Tongue (tissue), 2 donors: ENCODE results near the gene HDAC1. TPM values are rescaled to one million over a fixed set of nuclear protein-coding genes. Genes with fewer than 3 reads are reported as not detected.

Experiments
- DNase-seq: peaks from one replicate; pipeline ENCODE4 v3.0.0-alpha.2; 2015
- total RNA-seq: library from RNA; depleted of rRNA; stranded (reverse); fragments of >200 nt; gene quantifications from one replicate; pipeline ENCODE4 v1.2.3, GENCODE V29; 2014

HDAC1 gene
- total RNA-seq, 1 donor from 2014 or later: 58.3 TPM

- DNase-seq: no peak
Measured at GRCh38 chr1:32330558-32331151, 38.8 kb downstream of the HDAC1 start.

DNA sequence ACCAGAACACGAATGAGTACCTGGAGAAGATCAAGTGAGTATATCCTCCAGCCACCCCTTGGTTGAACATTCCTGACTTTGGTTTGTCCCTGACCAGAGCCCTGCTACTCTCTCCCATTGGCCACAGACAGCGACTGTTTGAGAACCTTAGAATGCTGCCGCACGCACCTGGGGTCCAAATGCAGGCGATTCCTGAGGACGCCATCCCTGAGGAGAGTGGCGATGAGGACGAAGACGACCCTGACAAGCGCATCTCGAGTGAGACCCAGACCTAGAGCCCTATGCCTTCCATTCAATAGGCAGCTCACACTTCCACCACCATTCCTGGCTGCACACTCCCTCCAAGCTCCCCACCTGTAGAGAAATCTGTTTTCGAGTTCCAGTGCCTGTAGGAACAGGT lies 39.7 kb downstream of the HDAC1 start:
- DNase-seq: no peak

DNA sequence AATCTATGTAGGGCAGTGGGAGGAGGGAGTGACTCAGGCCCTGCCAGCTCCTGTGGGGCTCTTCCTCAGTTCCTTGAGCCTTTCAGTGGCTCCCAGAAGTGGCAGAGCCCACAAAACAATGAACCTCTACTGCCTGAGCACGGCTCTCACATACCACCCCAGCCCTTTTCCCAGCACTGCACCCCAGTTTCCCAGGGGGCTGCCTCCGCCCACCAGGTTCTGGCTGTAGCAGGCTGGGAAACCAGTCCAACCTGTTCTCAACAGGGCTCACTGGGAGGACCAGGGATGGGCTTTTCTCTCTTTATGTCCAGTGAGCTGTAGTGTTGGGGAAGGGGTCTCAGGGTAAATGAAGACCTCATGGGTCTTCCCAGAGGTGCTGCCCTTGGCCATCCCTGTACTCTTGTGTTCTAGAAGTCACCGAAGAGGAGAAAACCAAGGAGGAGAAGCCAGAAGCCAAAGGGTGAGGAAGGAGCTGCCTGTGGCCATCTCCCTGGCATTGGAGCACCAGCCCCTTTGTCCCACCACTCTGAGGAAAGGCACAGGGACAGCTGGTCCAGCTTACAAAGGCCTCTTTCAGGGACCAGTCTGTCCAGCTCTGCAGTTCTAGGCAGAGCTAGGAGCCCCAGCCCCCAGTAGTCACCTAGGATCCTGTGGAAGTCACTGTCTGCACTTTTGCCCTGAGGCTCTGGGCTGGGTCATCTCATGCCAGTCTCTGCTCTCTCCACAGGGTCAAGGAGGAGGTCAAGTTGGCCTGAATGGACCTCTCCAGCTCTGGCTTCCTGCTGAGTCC lies 40.6 kb downstream of the HDAC1 start:
- no peak for DNase-seq

DNA sequence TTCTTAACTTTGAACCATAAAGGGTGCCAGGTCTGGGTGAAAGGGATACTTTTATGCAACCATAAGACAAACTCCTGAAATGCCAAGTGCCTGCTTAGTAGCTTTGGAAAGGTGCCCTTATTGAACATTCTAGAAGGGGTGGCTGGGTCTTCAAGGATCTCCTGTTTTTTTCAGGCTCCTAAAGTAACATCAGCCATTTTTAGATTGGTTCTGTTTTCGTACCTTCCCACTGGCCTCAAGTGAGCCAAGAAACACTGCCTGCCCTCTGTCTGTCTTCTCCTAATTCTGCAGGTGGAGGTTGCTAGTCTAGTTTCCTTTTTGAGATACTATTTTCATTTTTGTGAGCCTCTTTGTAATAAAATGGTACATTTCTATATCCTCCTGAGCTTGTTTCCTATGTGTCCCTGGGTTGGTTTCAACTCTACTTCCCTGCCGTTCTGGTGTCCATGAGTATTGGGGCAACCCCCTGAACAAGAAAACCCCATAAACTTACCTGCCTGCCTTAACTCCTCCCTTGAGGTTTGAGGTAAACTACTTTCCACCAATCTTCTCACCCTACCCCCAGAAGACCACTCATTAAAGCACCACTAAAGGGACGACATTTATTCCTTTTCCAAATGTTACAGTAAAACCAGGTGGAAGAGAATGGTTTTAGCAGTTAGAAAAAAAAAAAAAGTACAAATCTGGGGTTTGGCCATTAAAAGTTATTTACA lies 41.5 kb downstream of the HDAC1 start:
- no peak for DNase-seq

- no peak for DNase-seq
Measured at GRCh38 chr1:32334274-32334861, 42.5 kb downstream of the HDAC1 start.

GRCh38 chr1:32334864-32335534 lies 43.1 kb downstream of the HDAC1 start:
- peak; percentile 72 for DNase-seq

DNA sequence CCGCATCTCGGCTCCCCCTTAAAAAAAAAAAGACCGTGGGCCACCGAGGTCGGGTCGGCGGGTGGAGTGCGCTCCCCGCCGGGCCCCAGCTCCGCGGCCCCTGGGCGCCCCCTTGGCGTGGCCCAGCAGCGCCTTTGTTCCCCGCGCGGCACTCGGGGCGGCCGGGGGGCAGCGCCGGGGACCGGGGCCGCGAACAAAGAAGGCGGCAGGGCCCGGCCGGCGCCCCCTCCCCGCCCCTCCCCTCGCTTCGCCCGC lies 43.6 kb downstream of the HDAC1 start:
- no peak for DNase-seq

GRCh38 chr1:32335790-32336590 lies 44.1 kb downstream of the HDAC1 start, which contains the start of gene MARCKSL1:
Gene MARCKSL1, minus strand, starts transcription at chr1:32336233. Its CDS starts 200 bp downstream, at chr1:32336033.
- peak; percentile 93 for DNase-seq

DNA sequence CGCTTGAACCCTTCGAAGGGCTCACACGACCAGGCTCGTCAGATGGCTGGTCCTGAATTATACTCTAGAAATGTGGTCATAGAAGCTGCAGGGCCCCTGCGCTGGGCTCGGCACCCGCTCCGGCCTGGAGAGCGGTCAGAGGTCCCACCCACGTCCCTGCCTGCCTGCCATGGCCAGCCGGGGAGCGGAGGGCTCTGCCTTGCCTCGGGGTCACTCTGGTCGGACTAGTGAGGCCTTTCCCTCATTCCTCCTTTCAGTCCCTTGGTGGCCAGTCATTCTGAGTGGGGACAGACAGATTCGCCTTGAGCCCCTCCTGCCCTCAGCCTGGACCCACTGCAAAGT lies 44.7 kb downstream of the HDAC1 start:
- DNase-seq: no peak

DNA sequence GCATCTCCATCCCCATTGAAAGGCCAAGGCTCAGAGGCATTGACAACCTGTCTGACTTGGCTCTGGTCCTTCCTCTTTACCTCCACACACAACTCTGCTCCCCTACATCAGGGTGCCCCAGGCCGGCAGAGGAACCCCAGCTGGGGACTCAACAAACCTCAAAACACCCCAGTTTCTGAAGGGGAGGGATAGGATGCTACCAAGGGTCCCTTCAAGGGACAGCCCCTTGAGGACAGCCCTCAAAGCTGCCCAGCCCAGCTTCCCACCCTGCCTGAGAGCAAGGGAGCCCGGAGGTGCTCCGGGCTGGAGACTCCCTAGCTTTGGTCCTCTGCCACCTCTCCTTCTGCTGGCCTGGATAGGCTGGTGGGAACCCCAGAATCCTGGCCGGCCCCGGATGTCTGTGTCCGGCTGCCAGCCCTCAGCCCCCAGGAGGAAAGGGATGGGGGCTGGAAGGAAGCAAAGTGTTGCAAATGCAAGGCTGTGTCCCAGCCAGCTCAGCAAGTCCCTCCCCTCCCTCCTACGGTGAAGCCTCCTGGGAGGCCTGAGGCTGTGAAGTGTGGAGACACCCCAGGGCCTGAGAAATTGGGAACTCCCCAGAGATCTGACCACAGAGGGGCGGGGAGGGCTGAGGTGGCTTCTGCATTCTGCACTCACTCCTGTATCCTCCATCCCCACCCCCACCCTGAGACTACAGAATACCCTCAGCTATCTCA lies 45.2 kb downstream of the HDAC1 start:
- DNase-seq: no peak

GRCh38 chr1:32337855-32338636 lies 46.2 kb downstream of the HDAC1 start:
- DNase-seq: peak; percentile 83

GRCh38 chr1:32338637-32339145 lies 46.8 kb downstream of the HDAC1 start:
- DNase-seq: no peak

DNA sequence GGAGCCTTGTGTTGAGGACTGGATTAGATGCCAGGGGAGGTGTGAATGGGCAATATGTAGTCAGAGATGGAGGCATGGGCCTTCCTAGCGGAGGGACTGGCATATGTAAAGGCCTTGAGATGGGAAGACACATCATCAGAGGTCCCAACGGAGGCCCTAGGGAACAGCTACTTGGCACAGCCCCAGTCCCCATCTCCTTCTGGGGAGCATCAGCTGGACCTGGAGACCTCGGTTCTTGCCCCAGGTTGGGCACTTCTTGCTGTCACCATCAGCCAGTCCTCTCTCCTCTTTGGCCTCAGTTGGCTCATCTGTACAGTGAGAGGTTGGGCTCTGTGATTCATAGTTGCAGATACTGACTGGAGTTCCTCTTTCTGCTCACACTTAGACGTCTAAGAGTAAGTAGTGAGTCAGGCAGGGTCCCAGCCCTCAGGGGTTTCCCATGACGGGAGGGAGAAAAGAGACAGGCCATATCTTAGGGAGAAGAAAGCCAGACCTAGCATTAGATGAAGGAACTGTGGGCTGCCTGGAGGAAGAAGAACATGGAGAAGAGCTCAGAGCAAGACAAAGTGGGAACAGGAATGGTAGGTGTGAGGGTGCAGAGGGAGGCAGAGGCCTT lies 47.6 kb downstream of the HDAC1 start:
- no peak for DNase-seq

GRCh38 chr1:32341186-32341757 lies 49.4 kb downstream of the HDAC1 start:
- no peak for DNase-seq

- DNase-seq: no peak
Measured at GRCh38 chr1:32341971-32342370, 50.1 kb downstream of the HDAC1 start.

DNA sequence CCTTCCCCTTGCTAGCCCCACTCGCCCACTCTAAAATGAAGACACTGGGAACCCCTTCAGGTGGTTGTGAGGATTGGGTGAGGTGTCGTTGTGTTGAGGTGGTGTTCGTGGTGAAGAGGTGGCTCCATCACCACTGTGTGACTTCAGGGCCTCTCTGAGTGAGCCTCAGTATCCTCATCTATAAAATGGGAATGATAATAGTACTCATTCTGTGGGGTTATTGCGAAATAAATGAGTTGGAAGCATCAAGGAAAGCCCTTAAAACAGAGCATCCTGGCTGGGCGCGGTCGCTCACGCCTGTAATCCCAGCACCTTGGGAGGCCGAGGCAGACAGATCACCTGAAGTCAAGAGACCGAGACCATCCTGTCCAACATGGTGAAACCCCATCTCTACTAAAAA lies 50.8 kb downstream of the HDAC1 start:
- no peak for DNase-seq

- no peak for DNase-seq
Measured at GRCh38 chr1:32345289-32345827, 53.5 kb downstream of the HDAC1 start.

DNA sequence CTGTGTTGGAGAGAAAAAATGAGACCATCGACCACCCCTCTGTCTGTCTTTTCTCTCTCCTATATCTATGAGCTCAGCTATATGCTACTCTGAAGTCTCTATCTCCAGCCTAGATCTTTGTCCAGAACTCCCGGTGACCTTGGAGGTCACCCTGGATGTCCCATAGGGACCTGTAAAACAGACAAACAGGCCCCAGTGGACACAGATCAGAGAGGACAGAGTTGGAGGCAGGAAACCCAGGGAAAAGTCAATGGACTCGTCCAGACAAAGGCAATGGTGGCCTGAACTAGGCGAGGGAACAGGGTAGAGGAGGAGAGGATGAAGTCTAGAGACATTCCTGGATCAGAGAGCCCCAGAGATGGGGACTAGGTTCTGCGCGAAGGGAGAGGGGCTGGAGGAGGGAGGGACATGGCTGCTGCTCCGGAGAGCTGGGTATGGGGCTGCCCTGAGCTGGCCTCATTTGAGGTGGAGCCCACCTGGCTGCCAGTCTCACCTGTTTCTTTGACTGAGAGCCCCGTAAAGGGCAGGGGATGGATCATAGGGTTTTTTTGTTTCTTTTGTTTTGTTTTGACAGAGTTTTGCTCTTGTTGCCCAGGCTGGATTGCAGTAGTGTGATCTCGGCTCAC lies 54.8 kb downstream of the HDAC1 start:
- DNase-seq: no peak
